DOHH2 (cell line): ENCODE measurements around the gene RPL23.

Source experiments
- EZH2phosphoT487 ChIP-seq: fragments of 200-600 bp; sonication (generic); IDR thresholded peaks from 2 replicates; pipeline ENCODE4 v1.6.1; 2017; ENCODE audit warnings: borderline replicate concordance, mild to moderate bottlenecking, antibody characterized with exemption, low read length, moderate library complexity, mixed read lengths
- TF ChIP-seq, protein P1 (sequence below): fragments of 200-600 bp; sonication (generic); IDR thresholded peaks from one replicate; pipeline ENCODE4 v1.5.1; 2014; ENCODE audit warnings: antibody characterized with exemption, mild to moderate bottlenecking, low read depth, low read length; ENCODE audit not compliant: poor library complexity, severe bottlenecking

DNA sequence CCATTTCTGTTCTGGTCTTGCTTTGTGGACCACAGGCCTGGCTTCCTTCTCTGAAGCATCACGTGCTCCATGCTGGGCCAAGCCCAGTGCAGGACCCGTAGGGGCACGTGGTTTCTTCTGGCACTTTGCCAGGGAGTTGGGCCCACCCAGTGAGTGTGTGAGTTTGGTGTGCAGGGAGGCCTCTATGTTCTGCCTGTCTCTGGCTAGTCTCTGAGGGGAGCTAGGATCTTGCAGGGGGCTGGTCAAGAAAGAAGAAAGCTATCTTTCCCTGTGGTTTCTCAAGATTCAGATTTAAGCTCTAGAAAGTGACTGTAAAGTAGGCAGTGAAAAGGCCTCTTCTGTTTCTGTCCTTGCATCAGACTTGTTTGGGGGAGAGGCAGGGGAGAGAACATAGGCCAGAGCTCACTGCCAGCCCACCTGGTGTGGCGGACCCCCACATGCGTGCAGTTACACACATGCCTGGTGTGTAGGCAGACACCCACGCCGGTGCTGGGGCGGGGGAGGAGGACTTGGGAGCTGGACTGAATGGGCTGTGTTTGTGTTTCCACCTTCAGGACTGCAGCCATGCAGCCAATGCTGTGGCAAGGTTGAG, 28.2 kb upstream of the RPL23 start:
- TF ChIP-seq, protein P1, sequence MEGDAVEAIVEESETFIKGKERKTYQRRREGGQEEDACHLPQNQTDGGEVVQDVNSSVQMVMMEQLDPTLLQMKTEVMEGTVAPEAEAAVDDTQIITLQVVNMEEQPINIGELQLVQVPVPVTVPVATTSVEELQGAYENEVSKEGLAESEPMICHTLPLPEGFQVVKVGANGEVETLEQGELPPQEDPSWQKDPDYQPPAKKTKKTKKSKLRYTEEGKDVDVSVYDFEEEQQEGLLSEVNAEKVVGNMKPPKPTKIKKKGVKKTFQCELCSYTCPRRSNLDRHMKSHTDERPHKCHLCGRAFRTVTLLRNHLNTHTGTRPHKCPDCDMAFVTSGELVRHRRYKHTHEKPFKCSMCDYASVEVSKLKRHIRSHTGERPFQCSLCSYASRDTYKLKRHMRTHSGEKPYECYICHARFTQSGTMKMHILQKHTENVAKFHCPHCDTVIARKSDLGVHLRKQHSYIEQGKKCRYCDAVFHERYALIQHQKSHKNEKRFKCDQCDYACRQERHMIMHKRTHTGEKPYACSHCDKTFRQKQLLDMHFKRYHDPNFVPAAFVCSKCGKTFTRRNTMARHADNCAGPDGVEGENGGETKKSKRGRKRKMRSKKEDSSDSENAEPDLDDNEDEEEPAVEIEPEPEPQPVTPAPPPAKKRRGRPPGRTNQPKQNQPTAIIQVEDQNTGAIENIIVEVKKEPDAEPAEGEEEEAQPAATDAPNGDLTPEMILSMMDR = no peak
- TF ChIP-seq EZH2phosphoT487 = no peak
